ENCODE measurements around the gene FAM156A. TPM values are rescaled to one million over a fixed set of nuclear protein-coding genes. Genes with fewer than 3 reads are reported as not detected.
"Not testable (repeated sequence)": the region's sequence is repeated elsewhere in the genome, so short reads cannot be mapped to it uniquely, and the experiment has no call there.

The FAM156A gene
- total RNA-seq, 2 donors from 2014 or later = 24.8 to 41.5 TPM

- Mint-ChIP-seq H3K27me3 (peaks cover 0 to 2% of the 10 kb centered on the region in 2 donors), H3K27ac (no peak overlapping the region), H3K4me1 (ENCODE audit: low read depth in 2 of 2) (no peaks in the 10 kb centered on the region), H3K4me3 (no peak overlapping the region), H3K36me3 (no peaks in the 10 kb centered on the region), H3K9me3 (no peaks in the 10 kb centered on the region)
- ATAC-seq (no peak), DNase-seq (ENCODE audit: low spot score) (no peak)
These were observed 25.1 kb upstream of the FAM156A start for GRCh38 chrX:52983321-52984000.

GRCh38 chrX:52979993-52980392 is 21.7 kb upstream of the FAM156A start:
- Mint-ChIP-seq H3K36me3 (no peaks in the 10 kb centered on the region), H3K4me3 (no peak overlapping the region), H3K9me3 (no peaks in the 10 kb centered on the region), H3K27ac (no peak overlapping the region), H3K27me3 (peaks cover 0 to 6% of the 10 kb centered on the region in 2 donors), H3K4me1 (ENCODE audit: low read depth in 2 of 2) (no peaks in the 10 kb centered on the region)
- ATAC-seq (no peak), DNase-seq (ENCODE audit: low spot score) (no peak)

GRCh38 chrX:52979568-52979967 is 21.2 kb upstream of the FAM156A start:
- Mint-ChIP-seq H3K9me3 (no peaks in the 10 kb centered on the region), H3K27me3 (peaks cover 0 to 6% of the 10 kb centered on the region in 2 donors), H3K27ac (no peak overlapping the region), H3K36me3 (no peaks in the 10 kb centered on the region), H3K4me1 (ENCODE audit: low read depth in 2 of 2) (no peaks in the 10 kb centered on the region), H3K4me3 (no peak overlapping the region)
- DNase-seq (ENCODE audit: low spot score) = no peak
- no peak for ATAC-seq

GRCh38 chrX:52977953-52978352 is 19.6 kb upstream of the FAM156A start:
- H3K9me3 Mint-ChIP-seq = no peaks in the 10 kb centered on the region
- H3K4me3 Mint-ChIP-seq = no peak overlapping the region
- H3K36me3 Mint-ChIP-seq = no peaks in the 10 kb centered on the region
- no peak for DNase-seq (ENCODE audit: low spot score)
- ATAC-seq = no peak
- no peak overlapping the region for H3K27ac Mint-ChIP-seq
- no peaks in the 10 kb centered on the region for H3K4me1 Mint-ChIP-seq (ENCODE audit: low read depth in 2 of 2)
- H3K27me3 Mint-ChIP-seq = peaks cover 0 to 9% of the 10 kb centered on the region in 2 donors

- H3K27me3 Mint-ChIP-seq; H3K4me1 Mint-ChIP-seq (ENCODE audit: low read depth in 2 of 2); DNase-seq (ENCODE audit: low spot score); H3K9me3 Mint-ChIP-seq; H3K36me3 Mint-ChIP-seq; H3K27ac Mint-ChIP-seq; ATAC-seq; H3K4me3 Mint-ChIP-seq: not testable (repeated sequence)
These were observed 17.3 kb upstream of the FAM156A start for GRCh38 chrX:52975576-52975975.

- ATAC-seq; H3K36me3 Mint-ChIP-seq; H3K4me3 Mint-ChIP-seq; DNase-seq (ENCODE audit: low spot score); H3K9me3 Mint-ChIP-seq; H3K27me3 Mint-ChIP-seq; H3K4me1 Mint-ChIP-seq (ENCODE audit: low read depth in 2 of 2); H3K27ac Mint-ChIP-seq: not testable (repeated sequence)
These were observed 16.1 kb upstream of the FAM156A start for GRCh38 chrX:52974336-52974992.

- not testable (repeated sequence) for H3K9me3 Mint-ChIP-seq; DNase-seq (ENCODE audit: low spot score); ATAC-seq; H3K4me3 Mint-ChIP-seq; H3K4me1 Mint-ChIP-seq (ENCODE audit: low read depth in 2 of 2); H3K36me3 Mint-ChIP-seq; H3K27me3 Mint-ChIP-seq; H3K27ac Mint-ChIP-seq
These were observed 9.6 kb upstream of the FAM156A start for GRCh38 chrX:52967922-52968321.

GRCh38 chrX:52966993-52967738 is 8.8 kb upstream of the FAM156A start:
- not testable (repeated sequence) for ATAC-seq; H3K27me3 Mint-ChIP-seq; H3K4me1 Mint-ChIP-seq (ENCODE audit: low read depth in 2 of 2); H3K27ac Mint-ChIP-seq; H3K9me3 Mint-ChIP-seq; DNase-seq (ENCODE audit: low spot score); H3K36me3 Mint-ChIP-seq; H3K4me3 Mint-ChIP-seq

GRCh38 chrX:52958961-52959360 is 643 bp upstream of the FAM156A start:
- H3K4me1 Mint-ChIP-seq (ENCODE audit: low read depth in 2 of 2); H3K27me3 Mint-ChIP-seq; H3K36me3 Mint-ChIP-seq; H3K27ac Mint-ChIP-seq; DNase-seq (ENCODE audit: low spot score); H3K9me3 Mint-ChIP-seq; H3K4me3 Mint-ChIP-seq: not testable (repeated sequence)
- ATAC-seq = peak; percentile 8 to 16

- H3K36me3 Mint-ChIP-seq; ATAC-seq; H3K4me3 Mint-ChIP-seq; H3K27ac Mint-ChIP-seq; H3K9me3 Mint-ChIP-seq; H3K27me3 Mint-ChIP-seq; DNase-seq (ENCODE audit: low spot score); H3K4me1 Mint-ChIP-seq (ENCODE audit: low read depth in 2 of 2): not testable (repeated sequence)
These were observed 8.4 kb downstream of the FAM156A start for GRCh38 chrX:52949884-52950283.

GRCh38 chrX:52949325-52949724 is 9.0 kb downstream of the FAM156A start:
- not testable (repeated sequence) for ATAC-seq; H3K27ac Mint-ChIP-seq; H3K9me3 Mint-ChIP-seq; H3K4me3 Mint-ChIP-seq; H3K27me3 Mint-ChIP-seq; H3K36me3 Mint-ChIP-seq; H3K4me1 Mint-ChIP-seq (ENCODE audit: low read depth in 2 of 2); DNase-seq (ENCODE audit: low spot score)

- H3K36me3 Mint-ChIP-seq; H3K27me3 Mint-ChIP-seq; H3K27ac Mint-ChIP-seq; H3K4me1 Mint-ChIP-seq (ENCODE audit: low read depth in 2 of 2); ATAC-seq; H3K4me3 Mint-ChIP-seq; DNase-seq (ENCODE audit: low spot score); H3K9me3 Mint-ChIP-seq: not testable (repeated sequence)
These were observed 10.1 kb downstream of the FAM156A start for GRCh38 chrX:52948265-52948664.

- H3K36me3 Mint-ChIP-seq; H3K27ac Mint-ChIP-seq; H3K27me3 Mint-ChIP-seq; DNase-seq (ENCODE audit: low spot score); H3K4me3 Mint-ChIP-seq; H3K4me1 Mint-ChIP-seq (ENCODE audit: low read depth in 2 of 2); H3K9me3 Mint-ChIP-seq; ATAC-seq: not testable (repeated sequence)
These were observed 10.8 kb downstream of the FAM156A start for GRCh38 chrX:52947501-52947900.

GRCh38 chrX:52945838-52946494 is 12.4 kb downstream of the FAM156A start:
- H3K9me3 Mint-ChIP-seq; H3K4me3 Mint-ChIP-seq; H3K4me1 Mint-ChIP-seq (ENCODE audit: low read depth in 2 of 2); H3K27me3 Mint-ChIP-seq; DNase-seq (ENCODE audit: low spot score); H3K27ac Mint-ChIP-seq; H3K36me3 Mint-ChIP-seq; ATAC-seq: not testable (repeated sequence)

All from natural killer cell treated with Interleukin-12 subunit alpha and Interleukin-12 subunit beta and Interleukin-15 and Interleukin-18, amount 100 ng/mL, for 72 hours (primary cell).